Fibroblast of the aortic adventitia (primary cell): Measurements from ENCODE around the gene TNNT2. TPM values are rescaled to one million over a fixed set of nuclear protein-coding genes. Genes with fewer than 3 reads are reported as not detected.

Experiments used
- DNase-seq: peaks from one replicate; pipeline ENCODE4 v3.0.0-alpha.2; 2010; ENCODE audit warnings: low read depth
- H3K4me3 ChIP-seq: 2 replicates; pipeline ENCODE4 v1.5.1; 2011; ENCODE audit warnings: low read depth, mild to moderate bottlenecking, control low read depth, low read length, moderate library complexity
- total RNA-seq: library from RNA; depleted of rRNA; stranded (reverse); fragments of >200 nt; gene quantifications from 2 replicates; pipeline ENCODE4 v1.2.3, GENCODE V29; 2012; ENCODE audit warnings: low replicate concordance
- TF ChIP-seq, protein P1 (sequence below): IDR thresholded peaks from 2 replicates; pipeline ENCODE4 v1.5.1; 2011; ENCODE audit warnings: mild to moderate bottlenecking, low read length, control low read depth, inconsistent platforms; ENCODE audit not compliant: insufficient read depth

The TNNT2 gene
- total RNA-seq, 1 donor, result 0.09 TPM

DNA sequence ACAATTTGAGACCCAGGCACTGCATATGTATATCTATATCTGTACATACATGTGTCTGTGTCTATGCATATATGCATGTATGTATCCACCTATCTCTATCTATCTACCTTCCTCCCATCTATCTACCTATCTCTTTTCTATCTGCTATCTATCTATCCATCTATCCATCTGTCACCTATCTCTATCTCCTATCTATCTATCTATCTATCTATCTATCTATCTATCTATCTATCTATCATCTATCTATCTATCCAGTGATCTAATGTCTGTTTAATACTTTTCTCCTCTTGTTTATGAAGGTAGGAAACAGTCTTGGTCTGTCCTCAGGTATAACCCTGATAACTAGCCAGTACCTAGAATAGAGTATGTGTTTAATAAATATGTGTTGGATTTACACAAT lies 25.9 kb downstream of the TNNT2 start:
- no peak for DNase-seq
- H3K4me3 ChIP-seq, result no peak overlapping the region
- TF ChIP-seq, protein P1, sequence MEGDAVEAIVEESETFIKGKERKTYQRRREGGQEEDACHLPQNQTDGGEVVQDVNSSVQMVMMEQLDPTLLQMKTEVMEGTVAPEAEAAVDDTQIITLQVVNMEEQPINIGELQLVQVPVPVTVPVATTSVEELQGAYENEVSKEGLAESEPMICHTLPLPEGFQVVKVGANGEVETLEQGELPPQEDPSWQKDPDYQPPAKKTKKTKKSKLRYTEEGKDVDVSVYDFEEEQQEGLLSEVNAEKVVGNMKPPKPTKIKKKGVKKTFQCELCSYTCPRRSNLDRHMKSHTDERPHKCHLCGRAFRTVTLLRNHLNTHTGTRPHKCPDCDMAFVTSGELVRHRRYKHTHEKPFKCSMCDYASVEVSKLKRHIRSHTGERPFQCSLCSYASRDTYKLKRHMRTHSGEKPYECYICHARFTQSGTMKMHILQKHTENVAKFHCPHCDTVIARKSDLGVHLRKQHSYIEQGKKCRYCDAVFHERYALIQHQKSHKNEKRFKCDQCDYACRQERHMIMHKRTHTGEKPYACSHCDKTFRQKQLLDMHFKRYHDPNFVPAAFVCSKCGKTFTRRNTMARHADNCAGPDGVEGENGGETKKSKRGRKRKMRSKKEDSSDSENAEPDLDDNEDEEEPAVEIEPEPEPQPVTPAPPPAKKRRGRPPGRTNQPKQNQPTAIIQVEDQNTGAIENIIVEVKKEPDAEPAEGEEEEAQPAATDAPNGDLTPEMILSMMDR, result no peak

DNA sequence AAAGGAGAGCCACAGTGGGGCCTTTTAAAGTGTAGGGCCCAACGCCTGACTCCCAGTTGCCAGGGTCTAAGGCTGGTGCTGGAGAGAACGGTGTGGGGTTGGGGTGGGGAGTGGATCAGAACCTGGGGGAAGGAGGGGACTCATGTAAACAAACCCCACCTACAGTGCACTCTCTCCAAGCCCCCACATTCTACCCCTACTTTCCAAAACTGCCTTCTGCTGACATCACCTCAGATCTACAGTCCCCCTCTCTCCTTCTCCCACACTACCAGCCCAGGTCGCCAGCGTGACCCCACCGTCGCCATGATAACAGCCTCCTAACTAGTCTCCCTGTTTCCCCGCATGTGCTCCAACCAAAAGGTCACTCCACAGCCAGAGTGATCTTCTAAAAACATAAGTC lies 26.6 kb downstream of the TNNT2 start:
- DNase-seq, result no peak
- TF ChIP-seq, protein P1, result no peak
- H3K4me3 ChIP-seq, result no peak overlapping the region

DNA sequence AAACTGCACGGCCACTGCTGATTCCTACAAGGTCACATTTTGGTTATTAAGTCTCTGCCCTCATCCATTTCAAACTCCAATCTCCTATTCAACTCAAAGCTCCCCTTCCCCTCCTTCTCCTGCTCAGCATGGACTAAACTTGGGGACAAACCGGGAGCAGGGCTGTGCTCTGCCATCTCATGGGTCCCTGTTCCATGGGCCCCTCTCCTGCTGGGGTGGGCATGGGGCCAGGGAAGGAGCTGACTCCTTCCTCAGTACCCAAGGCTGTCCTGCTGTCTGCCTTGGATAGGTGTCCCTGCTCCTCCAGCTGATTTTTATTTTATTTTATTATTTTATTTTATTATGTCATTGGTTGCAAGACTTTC lies 27.1 kb downstream of the TNNT2 start:
- DNase-seq, result no peak
- TF ChIP-seq, protein P1, result no peak
- H3K4me3 ChIP-seq, result no peak overlapping the region

DNA sequence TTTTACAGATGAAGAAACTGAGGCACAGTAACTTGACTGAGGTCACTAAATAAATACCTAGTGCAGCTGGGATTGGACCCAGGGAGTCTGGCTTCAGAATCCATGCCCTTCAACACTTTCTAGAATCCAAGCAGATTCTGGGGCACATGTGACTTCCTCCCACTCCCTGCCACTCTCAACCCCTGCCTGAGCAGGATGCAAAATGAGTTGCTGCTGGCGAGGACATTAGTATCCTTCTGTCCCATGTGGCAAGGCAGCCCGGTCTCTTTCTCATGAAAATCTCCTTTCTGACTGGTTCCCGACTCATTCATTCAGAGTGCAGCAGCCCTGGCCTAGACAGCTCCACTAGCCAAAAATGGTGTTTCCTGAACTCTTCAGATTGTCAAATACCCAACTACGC lies 28.4 kb downstream of the TNNT2 start:
- TF ChIP-seq, protein P1, result no peak
- DNase-seq, result no peak
- H3K4me3 ChIP-seq, result no peak overlapping the region

DNA sequence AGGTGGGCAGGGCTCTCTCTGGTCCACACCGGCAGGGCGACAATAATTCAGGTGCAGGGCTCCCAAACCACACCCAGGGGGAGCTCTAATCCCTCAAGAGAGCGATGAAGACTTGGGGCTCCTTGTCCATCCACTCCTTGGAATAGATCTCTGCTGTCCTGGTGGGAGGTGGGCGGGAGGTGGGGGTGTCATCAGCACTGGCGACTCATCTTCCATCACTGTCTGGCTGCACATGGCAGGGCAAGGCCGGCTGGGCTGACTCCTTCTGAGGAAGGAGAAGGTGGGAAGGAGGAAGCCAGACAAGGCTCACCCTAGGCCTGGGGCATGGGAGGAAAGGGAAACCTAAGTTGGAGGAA lies 29.3 kb downstream of the TNNT2 start:
- H3K4me3 ChIP-seq, result no peak overlapping the region
- TF ChIP-seq, protein P1, result peak; percentile 68
- DNase-seq, result peak; percentile 45

DNA sequence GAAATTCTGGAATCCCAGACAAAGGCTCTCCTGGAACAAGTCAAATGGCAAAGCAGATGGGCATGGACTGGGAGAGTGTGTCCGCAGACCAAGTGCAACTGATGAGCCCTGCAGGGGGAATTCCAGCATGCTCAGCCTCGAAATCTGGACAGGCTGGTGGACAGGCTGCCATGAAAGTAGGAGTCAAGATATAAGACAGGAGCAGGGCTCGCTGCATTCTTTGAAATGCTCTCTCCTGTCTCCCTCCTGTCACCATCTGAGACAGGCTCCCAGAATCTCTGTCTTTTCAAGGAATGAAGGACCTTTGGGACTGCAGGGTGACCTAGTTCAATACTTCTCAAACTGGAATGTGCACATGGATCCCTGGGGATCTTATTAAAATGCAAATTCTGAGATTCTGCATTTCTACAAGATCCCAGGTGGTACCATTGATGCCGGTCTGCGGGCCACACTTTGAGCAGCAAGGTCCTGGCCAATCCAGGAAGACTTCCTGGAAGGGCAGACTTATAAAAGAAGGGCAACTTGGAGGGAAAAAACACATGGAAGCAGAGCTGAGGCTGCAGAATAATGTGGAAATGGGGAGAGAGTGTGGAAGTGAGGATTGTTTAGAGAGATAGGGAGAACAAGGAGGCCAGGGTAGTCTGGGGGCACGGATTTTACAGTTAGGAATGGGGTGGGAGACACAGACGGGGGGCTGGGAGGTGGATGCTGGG lies 29.8 kb downstream of the TNNT2 start:
- TF ChIP-seq, protein P1, result no peak

DNA sequence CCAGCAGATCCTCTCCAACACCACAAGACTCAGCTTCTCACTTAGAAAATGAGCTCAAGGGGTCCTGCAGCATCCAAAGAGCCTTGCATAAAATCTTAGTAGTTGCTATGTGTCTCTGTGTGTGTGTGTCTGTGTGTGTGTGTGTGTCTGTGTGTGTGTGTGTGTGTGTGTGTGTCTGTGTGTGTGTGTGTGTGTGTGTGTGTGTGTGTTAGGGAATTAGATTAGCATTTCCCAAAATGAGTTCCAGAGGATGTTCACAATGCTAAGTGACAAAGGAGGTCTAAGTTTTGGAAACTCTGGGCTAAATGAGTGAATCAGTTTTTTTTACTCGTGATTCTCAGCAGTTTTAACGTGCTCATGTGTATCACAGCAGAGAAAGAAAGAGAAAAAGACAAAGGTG lies 30.5 kb downstream of the TNNT2 start:
- H3K4me3 ChIP-seq, result no peak overlapping the region
- DNase-seq, result no peak
- TF ChIP-seq, protein P1, result no peak

More for the DNA sequence above, 29.8 kb downstream of the TNNT2 start:
- no peak for DNase-seq
- H3K4me3 ChIP-seq, result no peak overlapping the region
